B cell (primary cell): Measurements from ENCODE around the gene TPSB2. TPM values are rescaled to one million over a fixed set of nuclear protein-coding genes. Genes with fewer than 3 reads are reported as not detected.

Source experiments
- ATAC-seq: fragments of 200-7000 bp; cut with Tn5 transposase; one replicate; pipeline ENCODE4 v1.10.0; 2021; ENCODE audit warnings: low read depth, mild to moderate bottlenecking, moderate number of reproducible peaks, moderate library complexity
- CTCF ChIA-PET: fragments of 350-600 bp; sonication (Branson Sonifier 250); formaldehyde crosslinking; loops from one replicate; lab custom pipeline; 2021; ENCODE audit warnings: antibody characterized with exemption, inconsistent platforms; lab: Charles Lee
- POLR2A ChIA-PET: fragments of 350-600 bp; sonication (Branson Sonifier 250); formaldehyde crosslinking; loops from one replicate; lab custom pipeline; 2021; ENCODE audit warnings: antibody characterized with exemption; lab: Charles Lee
- DNase-seq: peaks from one replicate; pipeline ENCODE4 v3.0.0; 2013
- H2AFZ ChIP-seq: 2 replicates; pipeline ENCODE4 v1.6.1; 2012; ENCODE audit warnings: mild to moderate bottlenecking, low read depth, low read length; ENCODE audit not compliant: insufficient read depth, poor library complexity, severe bottlenecking
- H3K27ac ChIP-seq, 2 donors: 1 replicate in 1 of 2; 2 replicates in 1 of 2; pipeline ENCODE4 v1.5.1; 2012 to 2013; ENCODE audit warnings: low read length in 2 of 2, mild to moderate bottlenecking in 2 of 2, moderate library complexity in 1 of 2
- H3K27me3 ChIP-seq, 4 experiments: fragments of 200-600 bp in 1 of 4; sonication (generic) in 1 of 4; replicated peaks in 1 of 4; 1 replicate in 2 of 4; 2 replicates in 2 of 4; pipeline versions ENCODE4 v1.6.1 to v1.7.0; 2013 to 2016; ENCODE audit warnings: low read length in 3 of 4, mild to moderate bottlenecking in 2 of 4, mixed read lengths in 1 of 4, moderate library complexity in 1 of 4; ENCODE audit not compliant: insufficient read depth in 4 of 4, control insufficient read depth in 3 of 4; ENCODE audit errors: control extremely low read depth in 1 of 4
- H3K36me3 ChIP-seq, 2 experiments: replicated peaks in 1 of 2; 1 replicate in 1 of 2; 2 replicates in 1 of 2; pipeline versions ENCODE4 v1.6.1 to v1.7.1; 2013; ENCODE audit warnings: low read length in 1 of 2; ENCODE audit not compliant: insufficient read depth in 2 of 2, control insufficient read depth in 1 of 2; ENCODE audit errors: control extremely low read depth in 1 of 2, extremely low read depth in 1 of 2
- H3K4me1 ChIP-seq, 2 donors: fragments of 200-600 bp in 1 of 2; sonication (generic) in 1 of 2; 1 replicate in 1 of 2; 2 replicates in 1 of 2; pipeline versions ENCODE4 v1.5.1 to v1.6.1; 2013 to 2017; ENCODE audit warnings: low read length in 2 of 2; ENCODE audit not compliant: control insufficient read depth in 2 of 2, insufficient read depth in 2 of 2
- H3K4me2 ChIP-seq: replicated peaks from 2 replicates; pipeline ENCODE3; 2012; ENCODE audit warnings: mild to moderate bottlenecking, low read depth, low read length; ENCODE audit not compliant: poor library complexity, severe bottlenecking
- H3K4me3 ChIP-seq, 5 experiments: fragments of 200-600 bp in 1 of 5; sonication (generic) in 1 of 5; 1 replicate in 3 of 5; 2 replicates in 2 of 5; pipeline versions ENCODE4 v1.5.1 to v1.7.0; 2011 to 2016; ENCODE audit warnings: low read length in 4 of 5, mild to moderate bottlenecking in 4 of 5, low read depth in 2 of 5, control low read depth in 1 of 5, moderate library complexity in 1 of 5; ENCODE audit not compliant: insufficient read depth in 1 of 5; ENCODE audit errors: control extremely low read depth in 1 of 5, extremely low read depth in 1 of 5
- H3K79me2 ChIP-seq: fragments of 200-600 bp; sonication (generic); one replicate; pipeline ENCODE4 v1.6.0; 2016; ENCODE audit warnings: low read length; ENCODE audit not compliant: control insufficient read depth, insufficient read depth
- H3K9ac ChIP-seq: fragments of 200-600 bp; sonication (generic); 2 replicates; pipeline ENCODE4 v1.6.1; 2017; ENCODE audit warnings: mild to moderate bottlenecking, low read length, moderate library complexity
- H3K9me3 ChIP-seq, 3 donors: one replicate each; pipeline versions ENCODE4 v1.6.1 to v1.7.1; 2013; ENCODE audit warnings: low read length in 2 of 3; ENCODE audit not compliant: control insufficient read depth in 2 of 3, insufficient read depth in 1 of 3; ENCODE audit errors: control extremely low read depth in 1 of 3
- H4K20me1 ChIP-seq: 2 replicates; pipeline ENCODE4 v1.6.0; 2012; ENCODE audit warnings: mild to moderate bottlenecking, low read length; ENCODE audit not compliant: insufficient read depth, control insufficient read depth, poor library complexity, severe bottlenecking
- H3K27ac Mint-ChIP-seq: one replicate; pipeline ENCODE4 v1.8.0; 2021; ENCODE audit warnings: mixed read lengths
- H3K27me3 Mint-ChIP-seq: one replicate; pipeline ENCODE4 v1.8.0; 2021; ENCODE audit warnings: mixed read lengths
- H3K4me1 Mint-ChIP-seq: one replicate; pipeline ENCODE4 v1.8.0; 2021; ENCODE audit warnings: mixed read lengths
- H3K4me3 Mint-ChIP-seq: one replicate; pipeline ENCODE4 v1.8.0; 2021; ENCODE audit warnings: mixed read lengths
- H3K9me3 Mint-ChIP-seq: one replicate; pipeline ENCODE4 v1.8.0; 2022; ENCODE audit warnings: mixed read lengths; ENCODE audit not compliant: insufficient read depth
- CTCF ChIP-seq: fragments of 200-600 bp; IDR thresholded peaks from one replicate; pipeline ENCODE4 v1.8.0; 2022; ENCODE audit warnings: antibody characterized with exemption, mild to moderate bottlenecking
- EZH2 ChIP-seq: IDR thresholded peaks from 2 replicates; pipeline ENCODE4 v1.6.1; 2012; ENCODE audit warnings: borderline replicate concordance, low read depth, mild to moderate bottlenecking, moderate library complexity, low read length; ENCODE audit not compliant: insufficient read depth, poor library complexity, severe bottlenecking
- WGBS: methylation state at CpG from one replicate; pipeline ENCODE4 v1.1.5; 2013; ENCODE audit warnings: missing lambda C conversion rate; ENCODE audit not compliant: insufficient coverage; 5-methylcytosine and 5-hydroxymethylcytosine counted together
- intact Hi-C: fragments of 100-400 bp; cut with micrococcal nuclease; formaldehyde crosslinking; loops from one replicate; pipeline ENCODE4 v1.10.0; 2022
- polyA plus RNA-seq: library from polyadenylated mRNA; depleted of rRNA; stranded (reverse); fragments of >200 nt; gene quantifications from 2 replicates; pipeline ENCODE4 v1.2.3, GENCODE V29; 2012
- total RNA-seq, 2 donors: library from RNA; stranded (reverse); fragments of 120-200 nt in 1 of 2; gene quantifications; 1 replicate in 1 of 2; 2 replicates in 1 of 2; pipeline versions ENCODE4 v1.2.3 to v1.2.4, GENCODE V29; 2013 to 2022

TPSB2 gene
- total and polyA plus RNA-seq, 2 donors (not counting 1 experiment from before 2014, with no cell fraction given): not detected

- H3K36me3 ChIP-seq: no peaks in the 10 kb centered on the region
- no peaks in the 10 kb centered on the region for H4K20me1 ChIP-seq
- no peak overlapping the region for H3K9ac ChIP-seq
- CTCF ChIA-PET: no interaction called here
- no peaks in the 10 kb centered on the region for H3K4me1 Mint-ChIP-seq
- POLR2A ChIA-PET: no interaction called here
- no peak overlapping the region for H3K4me3 ChIP-seq
- no peaks in the 10 kb centered on the region for H3K9me3 ChIP-seq
- no peak overlapping the region for H3K4me3 Mint-ChIP-seq
- no peak overlapping the region for H2AFZ ChIP-seq
- ATAC-seq (no peak), DNase-seq (no peak)
- H3K27me3 Mint-ChIP-seq: no peaks in the 10 kb centered on the region
- no peaks in the 10 kb centered on the region for H3K9me3 Mint-ChIP-seq
- intact Hi-C loops: no loop called here
- no peaks in the 10 kb centered on the region for H3K79me2 ChIP-seq
- no peaks in the 10 kb centered on the region for H3K27me3 ChIP-seq
- H3K27ac Mint-ChIP-seq: no peak overlapping the region
- 78% methylated on average over 10 of the region's 16 CpGs for WGBS
- H3K4me1 ChIP-seq: no peaks in the 10 kb centered on the region
- H3K4me2 ChIP-seq: no peak overlapping the region
- no peak for TF ChIP-seq CTCF
- TF ChIP-seq EZH2: no peak
- no peak overlapping the region for H3K27ac ChIP-seq
Measured at GRCh38 chr16:1206786-1207185, 23.2 kb downstream of the TPSB2 start.

GRCh38 chr16:1206326-1206725 is 23.7 kb downstream of the TPSB2 start:
- POLR2A ChIA-PET: no interaction called here
- no peaks in the 10 kb centered on the region for H3K9me3 ChIP-seq
- H3K4me3 ChIP-seq: no peak overlapping the region
- H4K20me1 ChIP-seq: no peaks in the 10 kb centered on the region
- 80% methylated on average over 8 of the region's 9 CpGs for WGBS
- H3K36me3 ChIP-seq: no peaks in the 10 kb centered on the region
- DNase-seq (no peak), ATAC-seq (no peak)
- no peak overlapping the region for H3K27ac ChIP-seq
- H3K79me2 ChIP-seq: no peaks in the 10 kb centered on the region
- CTCF ChIA-PET: no interaction called here
- no peak overlapping the region for H3K9ac ChIP-seq
- Mint-ChIP-seq H3K4me3 (no peak overlapping the region), H3K27me3 (no peaks in the 10 kb centered on the region), H3K4me1 (no peaks in the 10 kb centered on the region), H3K27ac (no peak overlapping the region), H3K9me3 (no peaks in the 10 kb centered on the region)
- no peaks in the 10 kb centered on the region for H3K4me1 ChIP-seq
- H2AFZ ChIP-seq: no peak overlapping the region
- H3K4me2 ChIP-seq: no peak overlapping the region
- no peaks in the 10 kb centered on the region for H3K27me3 ChIP-seq
- TF ChIP-seq CTCF (no peak), EZH2 (no peak)
- intact Hi-C loops: no loop called here
